Breast epithelium (tissue), 4 donors: ENCODE measurements around the gene TPD52L2. TPM values are rescaled to one million over a fixed set of nuclear protein-coding genes. Genes with fewer than 3 reads are reported as not detected.
A peak's percentile ranks its signal among the peaks of the same experiment; 100 is the strongest.

Experiments used
- DNase-seq, 2 donors: peaks; one replicate each; pipeline ENCODE4 v3.0.0-alpha.2; 2019; ENCODE audit warnings: low spot score in 2 of 2
- H3K27ac ChIP-seq, 2 donors: fragments of 200-600 bp; sonication (generic) in 1 of 2; one replicate each; pipeline ENCODE4 v1.5.1; 2016 to 2019; ENCODE audit warnings: mild to moderate bottlenecking in 1 of 2
- H3K27me3 ChIP-seq, 2 donors: fragments of 200-600 bp; sonication (generic) in 1 of 2; one replicate each; pipeline versions ENCODE4 v1.5.1 to v1.6.0; 2017 to 2019; ENCODE audit warnings: control low read depth in 1 of 2, mild to moderate bottlenecking in 1 of 2
- H3K36me3 ChIP-seq: fragments of 200-600 bp; one replicate; pipeline ENCODE4 v1.5.1; 2019
- H3K4me1 ChIP-seq, 2 donors: fragments of 200-600 bp; sonication (generic); one replicate each; pipeline ENCODE4 v1.5.1; 2016 to 2019; ENCODE audit warnings: control low read depth in 1 of 2
- H3K4me3 ChIP-seq, 3 donors: fragments of 200-600 bp; sonication (generic); 1 replicate in 2 of 3; 2 replicates in 1 of 3; pipeline ENCODE4 v1.5.1; 2016 to 2019; ENCODE audit warnings: mild to moderate bottlenecking in 3 of 3, moderate library complexity in 2 of 3
- H3K9me3 ChIP-seq, 2 donors: fragments of 200-600 bp; sonication (generic) in 1 of 2; one replicate each; pipeline ENCODE4 v1.5.1; 2016 to 2019; ENCODE audit warnings: control low read depth in 1 of 2
- POLR2A ChIP-seq: fragments of 450-650 bp; IDR thresholded peaks from one replicate; pipeline ENCODE4 v1.6.1; 2016; ENCODE audit warnings: antibody characterized with exemption, mild to moderate bottlenecking, moderate library complexity
- POLR2AphosphoS5 ChIP-seq, 3 donors: sonication (generic); formaldehyde crosslinking; IDR thresholded peaks; one replicate each; pipeline ENCODE4 v1.6.1; 2017; ENCODE audit warnings: antibody characterized with exemption in 3 of 3
- intact Hi-C: fragments of 100-400 bp; cut with DNase I; formaldehyde crosslinking; loops from one replicate; pipeline ENCODE4 v1.15.1; 2023; ENCODE audit warnings: low total_unique reads
- total RNA-seq, 3 donors: library from RNA; depleted of rRNA; stranded (reverse); fragments of >200 nt; gene quantifications; one replicate each; pipeline ENCODE4 v1.1.0, GENCODE V29; 2016
- TF ChIP-seq, protein P1 (sequence below), 3 donors: fragments of 450-650 bp; IDR thresholded peaks; one replicate each; pipeline ENCODE4 v1.5.1; 2016 to 2017; ENCODE audit warnings: antibody characterized with exemption in 3 of 3, mild to moderate bottlenecking in 3 of 3, moderate library complexity in 3 of 3

Gene TPD52L2
- total RNA-seq, 3 donors from 2014 or later, result 75.1 to 146 (median 84.2) TPM

- H3K36me3 ChIP-seq, result no peaks in the 10 kb centered on the region
- H3K9me3 ChIP-seq, result no peaks in the 10 kb centered on the region
- no peak overlapping the region for H3K4me3 ChIP-seq
- no peaks in the 10 kb centered on the region for H3K27me3 ChIP-seq
- H3K27ac ChIP-seq, result peak overlapping the region; percentile 40 to 79
- intact Hi-C loops, result no loop called here
- DNase-seq, result no peak
- no peak for TF ChIP-seq POLR2AphosphoS5 (IDR thresholded peaks at IDR 0.05)
- TF ChIP-seq, protein P1, sequence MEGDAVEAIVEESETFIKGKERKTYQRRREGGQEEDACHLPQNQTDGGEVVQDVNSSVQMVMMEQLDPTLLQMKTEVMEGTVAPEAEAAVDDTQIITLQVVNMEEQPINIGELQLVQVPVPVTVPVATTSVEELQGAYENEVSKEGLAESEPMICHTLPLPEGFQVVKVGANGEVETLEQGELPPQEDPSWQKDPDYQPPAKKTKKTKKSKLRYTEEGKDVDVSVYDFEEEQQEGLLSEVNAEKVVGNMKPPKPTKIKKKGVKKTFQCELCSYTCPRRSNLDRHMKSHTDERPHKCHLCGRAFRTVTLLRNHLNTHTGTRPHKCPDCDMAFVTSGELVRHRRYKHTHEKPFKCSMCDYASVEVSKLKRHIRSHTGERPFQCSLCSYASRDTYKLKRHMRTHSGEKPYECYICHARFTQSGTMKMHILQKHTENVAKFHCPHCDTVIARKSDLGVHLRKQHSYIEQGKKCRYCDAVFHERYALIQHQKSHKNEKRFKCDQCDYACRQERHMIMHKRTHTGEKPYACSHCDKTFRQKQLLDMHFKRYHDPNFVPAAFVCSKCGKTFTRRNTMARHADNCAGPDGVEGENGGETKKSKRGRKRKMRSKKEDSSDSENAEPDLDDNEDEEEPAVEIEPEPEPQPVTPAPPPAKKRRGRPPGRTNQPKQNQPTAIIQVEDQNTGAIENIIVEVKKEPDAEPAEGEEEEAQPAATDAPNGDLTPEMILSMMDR (IDR thresholded peaks at IDR 0.05), result no peak
- no peak for TF ChIP-seq POLR2A
- peaks cover 18 to 35% of the 10 kb centered on the region in 2 donors for H3K4me1 ChIP-seq
These were observed 5.8 kb upstream of the TPD52L2 start for GRCh38 chr20:63859166-63859699.

- TF ChIP-seq POLR2A (no peak), POLR2AphosphoS5 (IDR thresholded peaks at IDR 0.05) (no peak)
- TF ChIP-seq, protein P1 (IDR thresholded peaks at IDR 0.05), result no peak
- no peaks in the 10 kb centered on the region for H3K27me3 ChIP-seq
- no peaks in the 10 kb centered on the region for H3K36me3 ChIP-seq
- peak overlapping the region; percentile 15 to 79 for H3K27ac ChIP-seq
- H3K4me3 ChIP-seq, result no peak overlapping the region
- intact Hi-C loops, result no loop called here
- peaks cover 8 to 26% of the 10 kb centered on the region in 2 donors for H3K4me1 ChIP-seq
- H3K9me3 ChIP-seq, result no peaks in the 10 kb centered on the region
- no peak for DNase-seq
These were observed 4.6 kb upstream of the TPD52L2 start for GRCh38 chr20:63860325-63861051.

GRCh38 chr20:63861365-63861934, 3.6 kb upstream of the TPD52L2 start, which contains the start of gene ABHD16B:
TSS of gene ABHD16B (plus strand) at chr20:63861498. CDS start at chr20:63861541, 43 bp downstream.
- DNase-seq, result no peak
- Histone ChIP-seq H3K4me1 (peaks cover 5 to 23% of the 10 kb centered on the region in 2 donors), H3K27ac (peak within 1 kb of the TSS; percentile 15 to 95), H3K4me3 (no peak within 1 kb of the TSS), H3K9me3 (no peaks in the 10 kb centered on the region), H3K27me3 (no peaks in the 10 kb centered on the region), H3K36me3 (no peaks in the 10 kb centered on the region)
- TF ChIP-seq, protein P1 (IDR thresholded peaks at IDR 0.05), result no peak
- no peak for TF ChIP-seq POLR2A
- TF ChIP-seq POLR2AphosphoS5 (IDR thresholded peaks at IDR 0.05), result no peak
- intact Hi-C loops, result no loop called here

DNA sequence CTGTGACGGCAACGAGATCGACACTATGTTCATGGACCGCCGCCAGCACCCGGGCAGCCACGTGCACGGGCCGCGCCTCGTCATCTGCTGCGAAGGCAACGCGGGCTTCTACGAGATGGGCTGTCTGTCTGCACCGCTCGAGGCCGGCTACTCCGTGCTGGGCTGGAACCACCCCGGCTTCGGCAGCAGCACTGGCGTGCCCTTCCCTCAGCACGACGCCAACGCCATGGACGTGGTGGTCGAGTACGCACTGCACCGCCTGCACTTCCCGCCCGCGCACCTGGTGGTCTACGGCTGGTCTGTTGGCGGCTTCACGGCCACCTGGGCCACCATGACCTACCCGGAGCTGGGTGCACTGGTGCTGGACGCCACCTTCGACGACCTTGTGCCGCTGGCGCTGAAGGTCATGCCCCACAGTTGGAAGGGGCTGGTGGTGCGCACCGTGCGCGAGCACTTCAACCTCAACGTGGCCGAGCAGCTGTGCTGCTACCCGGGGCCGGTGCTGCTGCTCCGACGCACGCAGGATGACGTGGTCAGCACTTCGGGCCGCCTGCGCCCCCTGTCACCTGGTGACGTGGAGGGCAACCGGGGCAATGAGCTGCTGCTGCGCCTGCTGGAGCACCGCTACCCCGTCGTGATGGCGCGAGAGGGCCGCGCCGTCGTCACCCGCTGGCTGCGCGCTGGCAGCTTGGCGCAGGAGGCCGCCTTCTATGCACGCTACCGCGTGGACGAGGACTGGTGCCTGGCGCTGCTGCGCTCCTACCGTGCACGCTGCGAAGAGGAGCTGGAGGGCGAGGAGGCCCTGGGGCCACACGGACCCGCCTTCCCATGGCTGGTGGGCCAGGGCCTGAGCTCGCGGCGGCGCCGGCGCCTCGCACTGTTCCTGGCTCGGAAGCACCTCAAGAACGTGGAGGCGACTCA, 2.8 kb upstream of the TPD52L2 start:
- Histone ChIP-seq H3K27me3 (no peaks in the 10 kb centered on the region), H3K36me3 (no peaks in the 10 kb centered on the region), H3K4me1 (peaks cover 5 to 23% of the 10 kb centered on the region in 2 donors), H3K4me3 (no peak overlapping the region), H3K9me3 (no peaks in the 10 kb centered on the region), H3K27ac (peak overlapping the region; percentile 95 to 97)
- TF ChIP-seq POLR2A (no peak), POLR2AphosphoS5 (IDR thresholded peaks at IDR 0.05) (no peak)
- TF ChIP-seq, protein P1 (IDR thresholded peaks at IDR 0.05), result no peak
- intact Hi-C loops, result no loop called here
- no peak for DNase-seq
